HEK293 (cell line): ENCODE data around the gene DCST2.

Experiments
- BCL11A ChIP-seq: fragments of 450-650 bp; formaldehyde crosslinking; IDR thresholded peaks from 2 replicates; pipeline ENCODE4 v1.5.1; 2016; ENCODE audit warnings: low read depth, missing biosample characterization, missing genetic modification characterization
- KLF7 ChIP-seq: fragments of 450-650 bp; formaldehyde crosslinking; IDR thresholded peaks from 2 replicates; pipeline ENCODE4 v1.5.1; 2016; ENCODE audit warnings: missing biosample characterization, missing genetic modification characterization, borderline replicate concordance
- KLF9 ChIP-seq: fragments of 450-650 bp; formaldehyde crosslinking; IDR thresholded peaks from 2 replicates; pipeline ENCODE4 v1.5.1; 2016; ENCODE audit warnings: missing biosample characterization, missing genetic modification characterization, low read depth
- SETDB1 ChIP-seq: IDR thresholded peaks from one replicate; pipeline ENCODE4 v1.6.1; 2017; ENCODE audit warnings: mild to moderate bottlenecking, low read length, moderate library complexity, mixed read lengths; ENCODE audit not compliant: insufficient read length
- SP2 ChIP-seq: fragments of 450-650 bp; formaldehyde crosslinking; IDR thresholded peaks from 2 replicates; pipeline ENCODE4 v1.5.1; 2016; ENCODE audit warnings: missing biosample characterization, missing genetic modification characterization
- ZBTB21 ChIP-seq: fragments of 450-650 bp; formaldehyde crosslinking; IDR thresholded peaks from 2 replicates; pipeline ENCODE4 v1.5.1; 2017; ENCODE audit warnings: missing biosample characterization, missing genetic modification characterization
- ZEB2 ChIP-seq: fragments of 450-650 bp; formaldehyde crosslinking; IDR thresholded peaks from 2 replicates; pipeline ENCODE4 v1.5.1; 2016; ENCODE audit warnings: missing biosample characterization, missing genetic modification characterization
- ZFP69B ChIP-seq: fragments of 450-650 bp; formaldehyde crosslinking; IDR thresholded peaks from 2 replicates; pipeline ENCODE4 v1.5.1; 2016; ENCODE audit warnings: missing biosample characterization, missing genetic modification characterization
- ZIC2 ChIP-seq: fragments of 450-650 bp; formaldehyde crosslinking; IDR thresholded peaks from 2 replicates; pipeline ENCODE4 v1.5.1; 2016; ENCODE audit warnings: missing biosample characterization, missing genetic modification characterization
- ZNF214 ChIP-seq: fragments of 450-650 bp; formaldehyde crosslinking; IDR thresholded peaks from 2 replicates; pipeline ENCODE4 v1.5.1; 2017; ENCODE audit warnings: missing biosample characterization, mild to moderate bottlenecking, missing genetic modification characterization, borderline replicate concordance
- ZNF311 ChIP-seq: fragments of 450-650 bp; formaldehyde crosslinking; IDR thresholded peaks from 2 replicates; pipeline ENCODE4 v1.5.1; 2017; ENCODE audit warnings: missing biosample characterization, missing genetic modification characterization, borderline replicate concordance
- ZNF391 ChIP-seq: fragments of 450-650 bp; formaldehyde crosslinking; IDR thresholded peaks from 2 replicates; pipeline ENCODE4 v1.5.1; 2016; ENCODE audit warnings: low read depth, missing biosample characterization, missing genetic modification characterization, borderline replicate concordance
- ZNF394 ChIP-seq: fragments of 450-650 bp; formaldehyde crosslinking; IDR thresholded peaks from 2 replicates; pipeline ENCODE4 v1.5.1; 2016; ENCODE audit warnings: missing biosample characterization, missing genetic modification characterization, mild to moderate bottlenecking, moderate library complexity, borderline replicate concordance
- ZNF544 ChIP-seq: fragments of 450-650 bp; formaldehyde crosslinking; IDR thresholded peaks from 2 replicates; pipeline ENCODE4 v1.5.0; 2017; ENCODE audit warnings: missing biosample characterization, missing genetic modification characterization
- ZNF580 ChIP-seq: fragments of 450-650 bp; formaldehyde crosslinking; IDR thresholded peaks from 2 replicates; pipeline ENCODE4 v1.5.1; 2016; ENCODE audit warnings: missing biosample characterization, missing genetic modification characterization
- ZNF585B ChIP-seq: fragments of 450-650 bp; formaldehyde crosslinking; IDR thresholded peaks from 2 replicates; pipeline ENCODE4 v1.5.1; 2016; ENCODE audit warnings: missing biosample characterization, missing genetic modification characterization
- ZNF596 ChIP-seq: fragments of 450-650 bp; IDR thresholded peaks from 2 replicates; pipeline ENCODE4 v1.5.0; 2018; ENCODE audit warnings: missing biosample characterization, mild to moderate bottlenecking, missing genetic modification characterization, moderate library complexity
- ZNF629 ChIP-seq: fragments of 450-650 bp; formaldehyde crosslinking; IDR thresholded peaks from 2 replicates; pipeline ENCODE4 v1.5.1; 2017; ENCODE audit warnings: missing biosample characterization, missing genetic modification characterization
- ZNF658 ChIP-seq: fragments of 450-650 bp; formaldehyde crosslinking; IDR thresholded peaks from 2 replicates; pipeline ENCODE4; 2016; ENCODE audit warnings: missing biosample characterization, missing genetic modification characterization
- ZNF701 ChIP-seq: fragments of 450-650 bp; formaldehyde crosslinking; IDR thresholded peaks from 2 replicates; pipeline ENCODE4 v1.5.1; 2016; ENCODE audit warnings: missing biosample characterization, missing genetic modification characterization
- ZXDB ChIP-seq: fragments of 450-650 bp; formaldehyde crosslinking; IDR thresholded peaks from 2 replicates; pipeline ENCODE4 v1.5.1; 2016; ENCODE audit warnings: missing biosample characterization, missing genetic modification characterization
- TF ChIP-seq, protein P1 (sequence below): fragments of 450-650 bp; formaldehyde crosslinking; IDR thresholded peaks from 2 replicates; pipeline ENCODE4 v1.5.1; 2016; ENCODE audit warnings: missing biosample characterization, missing genetic modification characterization
- TF ChIP-seq, protein P2 (sequence below): fragments of 450-650 bp; formaldehyde crosslinking; IDR thresholded peaks from 2 replicates; pipeline ENCODE4 v1.5.1; 2016; ENCODE audit warnings: missing biosample characterization, missing genetic modification characterization, borderline replicate concordance
- TF ChIP-seq, protein P3 (sequence below): fragments of 450-650 bp; formaldehyde crosslinking; IDR thresholded peaks from 2 replicates; pipeline ENCODE4 v1.5.1; 2016; ENCODE audit warnings: missing biosample characterization, missing genetic modification characterization, low read depth

The DCST2 gene

GRCh38 chr1:154973344-154974101, 60.1 kb downstream of the DCST2 start (continued):
- TF ChIP-seq, protein P1, sequence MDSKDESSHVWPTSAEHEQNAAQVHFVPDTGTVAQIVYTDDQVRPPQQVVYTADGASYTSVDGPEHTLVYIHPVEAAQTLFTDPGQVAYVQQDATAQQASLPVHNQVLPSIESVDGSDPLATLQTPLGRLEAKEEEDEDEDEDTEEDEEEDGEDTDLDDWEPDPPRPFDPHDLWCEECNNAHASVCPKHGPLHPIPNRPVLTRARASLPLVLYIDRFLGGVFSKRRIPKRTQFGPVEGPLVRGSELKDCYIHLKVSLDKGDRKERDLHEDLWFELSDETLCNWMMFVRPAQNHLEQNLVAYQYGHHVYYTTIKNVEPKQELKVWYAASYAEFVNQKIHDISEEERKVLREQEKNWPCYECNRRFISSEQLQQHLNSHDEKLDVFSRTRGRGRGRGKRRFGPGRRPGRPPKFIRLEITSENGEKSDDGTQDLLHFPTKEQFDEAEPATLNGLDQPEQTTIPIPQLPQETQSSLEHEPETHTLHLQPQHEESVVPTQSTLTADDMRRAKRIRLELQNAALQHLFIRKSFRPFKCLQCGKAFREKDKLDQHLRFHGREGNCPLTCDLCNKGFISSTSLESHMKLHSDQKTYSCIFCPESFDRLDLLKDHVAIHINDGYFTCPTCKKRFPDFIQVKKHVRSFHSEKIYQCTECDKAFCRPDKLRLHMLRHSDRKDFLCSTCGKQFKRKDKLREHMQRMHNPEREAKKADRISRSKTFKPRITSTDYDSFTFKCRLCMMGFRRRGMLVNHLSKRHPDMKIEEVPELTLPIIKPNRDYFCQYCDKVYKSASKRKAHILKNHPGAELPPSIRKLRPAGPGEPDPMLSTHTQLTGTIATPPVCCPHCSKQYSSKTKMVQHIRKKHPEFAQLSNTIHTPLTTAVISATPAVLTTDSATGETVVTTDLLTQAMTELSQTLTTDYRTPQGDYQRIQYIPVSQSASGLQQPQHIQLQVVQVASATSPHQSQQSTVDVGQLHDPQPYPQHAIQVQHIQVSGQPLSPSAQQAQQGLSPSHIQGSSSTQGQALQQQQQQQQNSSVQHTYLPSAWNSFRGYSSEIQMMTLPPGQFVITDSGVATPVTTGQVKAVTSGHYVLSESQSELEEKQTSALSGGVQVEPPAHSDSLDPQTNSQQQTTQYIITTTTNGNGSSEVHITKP (tag by site-specific recombination): peak; percentile 46
- TF ChIP-seq ZNF544 (tag by site-specific recombination) (no peak), SETDB1 (no peak), ZNF394 (tag by site-specific recombination) (peak; percentile 56; the same call in 1 of the 2 replicates), ZIC2 (tag by site-specific recombination) (no peak), ZNF214 (tag by site-specific recombination) (no peak), ZNF580 (tag by site-specific recombination) (no peak), KLF7 (peak; percentile 31; the same call in 1 of the 2 replicates), ZBTB21 (tag by site-specific recombination) (no peak; the same call in 1 of the 2 replicates), ZNF629 (tag by site-specific recombination) (peak; percentile 69), ZXDB (peak; percentile 93; the same call in 1 of the 2 replicates), ZFP69B (tag by site-specific recombination) (peak; percentile 18; the same call in 1 of the 2 replicates), ZNF311 (tag by site-specific recombination) (no peak), BCL11A (no peak), ZEB2 (tag by site-specific recombination) (peak; percentile 10), KLF9 (tag by site-specific recombination) (peak; percentile 99), SP2 (tag by site-specific recombination) (peak; percentile 76), ZNF658 (tag by site-specific recombination) (no peak), ZNF596 (tag by site-specific recombination) (no peak), ZNF585B (no peak), ZNF701 (tag by site-specific recombination) (no peak), ZNF391 (tag by site-specific recombination) (no peak)
- TF ChIP-seq, protein P2, sequence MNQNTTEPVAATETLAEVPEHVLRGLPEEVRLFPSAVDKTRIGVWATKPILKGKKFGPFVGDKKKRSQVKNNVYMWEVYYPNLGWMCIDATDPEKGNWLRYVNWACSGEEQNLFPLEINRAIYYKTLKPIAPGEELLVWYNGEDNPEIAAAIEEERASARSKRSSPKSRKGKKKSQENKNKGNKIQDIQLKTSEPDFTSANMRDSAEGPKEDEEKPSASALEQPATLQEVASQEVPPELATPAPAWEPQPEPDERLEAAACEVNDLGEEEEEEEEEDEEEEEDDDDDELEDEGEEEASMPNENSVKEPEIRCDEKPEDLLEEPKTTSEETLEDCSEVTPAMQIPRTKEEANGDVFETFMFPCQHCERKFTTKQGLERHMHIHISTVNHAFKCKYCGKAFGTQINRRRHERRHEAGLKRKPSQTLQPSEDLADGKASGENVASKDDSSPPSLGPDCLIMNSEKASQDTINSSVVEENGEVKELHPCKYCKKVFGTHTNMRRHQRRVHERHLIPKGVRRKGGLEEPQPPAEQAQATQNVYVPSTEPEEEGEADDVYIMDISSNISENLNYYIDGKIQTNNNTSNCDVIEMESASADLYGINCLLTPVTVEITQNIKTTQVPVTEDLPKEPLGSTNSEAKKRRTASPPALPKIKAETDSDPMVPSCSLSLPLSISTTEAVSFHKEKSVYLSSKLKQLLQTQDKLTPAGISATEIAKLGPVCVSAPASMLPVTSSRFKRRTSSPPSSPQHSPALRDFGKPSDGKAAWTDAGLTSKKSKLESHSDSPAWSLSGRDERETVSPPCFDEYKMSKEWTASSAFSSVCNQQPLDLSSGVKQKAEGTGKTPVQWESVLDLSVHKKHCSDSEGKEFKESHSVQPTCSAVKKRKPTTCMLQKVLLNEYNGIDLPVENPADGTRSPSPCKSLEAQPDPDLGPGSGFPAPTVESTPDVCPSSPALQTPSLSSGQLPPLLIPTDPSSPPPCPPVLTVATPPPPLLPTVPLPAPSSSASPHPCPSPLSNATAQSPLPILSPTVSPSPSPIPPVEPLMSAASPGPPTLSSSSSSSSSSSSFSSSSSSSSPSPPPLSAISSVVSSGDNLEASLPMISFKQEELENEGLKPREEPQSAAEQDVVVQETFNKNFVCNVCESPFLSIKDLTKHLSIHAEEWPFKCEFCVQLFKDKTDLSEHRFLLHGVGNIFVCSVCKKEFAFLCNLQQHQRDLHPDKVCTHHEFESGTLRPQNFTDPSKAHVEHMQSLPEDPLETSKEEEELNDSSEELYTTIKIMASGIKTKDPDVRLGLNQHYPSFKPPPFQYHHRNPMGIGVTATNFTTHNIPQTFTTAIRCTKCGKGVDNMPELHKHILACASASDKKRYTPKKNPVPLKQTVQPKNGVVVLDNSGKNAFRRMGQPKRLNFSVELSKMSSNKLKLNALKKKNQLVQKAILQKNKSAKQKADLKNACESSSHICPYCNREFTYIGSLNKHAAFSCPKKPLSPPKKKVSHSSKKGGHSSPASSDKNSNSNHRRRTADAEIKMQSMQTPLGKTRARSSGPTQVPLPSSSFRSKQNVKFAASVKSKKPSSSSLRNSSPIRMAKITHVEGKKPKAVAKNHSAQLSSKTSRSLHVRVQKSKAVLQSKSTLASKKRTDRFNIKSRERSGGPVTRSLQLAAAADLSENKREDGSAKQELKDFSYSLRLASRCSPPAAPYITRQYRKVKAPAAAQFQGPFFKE (tag by site-specific recombination): no peak
- TF ChIP-seq, protein P3, sequence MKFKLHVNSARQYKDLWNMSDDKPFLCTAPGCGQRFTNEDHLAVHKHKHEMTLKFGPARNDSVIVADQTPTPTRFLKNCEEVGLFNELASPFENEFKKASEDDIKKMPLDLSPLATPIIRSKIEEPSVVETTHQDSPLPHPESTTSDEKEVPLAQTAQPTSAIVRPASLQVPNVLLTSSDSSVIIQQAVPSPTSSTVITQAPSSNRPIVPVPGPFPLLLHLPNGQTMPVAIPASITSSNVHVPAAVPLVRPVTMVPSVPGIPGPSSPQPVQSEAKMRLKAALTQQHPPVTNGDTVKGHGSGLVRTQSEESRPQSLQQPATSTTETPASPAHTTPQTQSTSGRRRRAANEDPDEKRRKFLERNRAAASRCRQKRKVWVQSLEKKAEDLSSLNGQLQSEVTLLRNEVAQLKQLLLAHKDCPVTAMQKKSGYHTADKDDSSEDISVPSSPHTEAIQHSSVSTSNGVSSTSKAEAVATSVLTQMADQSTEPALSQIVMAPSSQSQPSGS (tag by site-specific recombination): no peak
- TF ChIP-seq, all 188 proteins: peak for 36
